WTC11 (cell line): ENCODE data around the gene TMEM81. TPM values are rescaled to one million over a fixed set of nuclear protein-coding genes. Genes with fewer than 3 reads are reported as not detected.

Source experiments
- ATAC-seq: fragments of 200-7000 bp; cut with Tn5 transposase; 2 replicates; pipeline ENCODE4 v1.10.0; 2021; ENCODE audit warnings: mild to moderate bottlenecking, moderate library complexity
- CTCF ChIA-PET: fragments of 300-600 bp; sonication (Branson Sonifier 250); formaldehyde crosslinking; loops from one replicate; lab custom pipeline; 2021; ENCODE audit warnings: antibody characterized with exemption; lab: Charles Lee
- POLR2A ChIA-PET: fragments of 350-600 bp; sonication (Branson Sonifier 250); formaldehyde crosslinking; loops from one replicate; lab custom pipeline; 2021; ENCODE audit warnings: antibody characterized with exemption; lab: Charles Lee
- DNase-seq: peaks from one replicate; pipeline ENCODE4 v3.0.0; 2021; ENCODE audit warnings: low spot score
- H3K27ac Mint-ChIP-seq: 2 replicates; pipeline ENCODE4 v1.8.0; 2021; ENCODE audit warnings: mixed read lengths
- H3K27me3 Mint-ChIP-seq: 2 replicates; pipeline ENCODE4 v1.8.0; 2021; ENCODE audit warnings: low read depth, mild to moderate bottlenecking, moderate library complexity, mixed read lengths
- H3K36me3 Mint-ChIP-seq: 2 replicates; pipeline ENCODE4 v1.8.0; 2021; ENCODE audit warnings: mixed read lengths
- H3K4me1 Mint-ChIP-seq: 2 replicates; pipeline ENCODE4 v1.8.0; 2022; ENCODE audit warnings: mixed read lengths
- H3K4me3 Mint-ChIP-seq: 2 replicates; pipeline ENCODE4 v1.8.0; 2021; ENCODE audit warnings: mild to moderate bottlenecking, moderate library complexity, mixed read lengths
- H3K9me3 Mint-ChIP-seq: 2 replicates; pipeline ENCODE4 v1.8.0; 2021; ENCODE audit warnings: mixed read lengths
- AR ChIP-seq: fragments of 250-450 bp; sonication (Bioruptor Pico); IDR thresholded peaks from 2 replicates; pipeline ENCODE4 v1.9.0; 2021; ENCODE audit warnings: mild to moderate bottlenecking
- CBFB ChIP-seq: sonication (generic); formaldehyde crosslinking; IDR thresholded peaks from 2 replicates; pipeline ENCODE4 v1.8.1; 2022; ENCODE audit warnings: mild to moderate bottlenecking, low read depth, missing genetic modification reagents
- E2F4 ChIP-seq: sonication (generic); formaldehyde crosslinking; IDR thresholded peaks from 2 replicates; pipeline ENCODE4 v1.8.1; 2022; ENCODE audit warnings: low read depth, mild to moderate bottlenecking, moderate library complexity, missing genetic modification reagents, borderline replicate concordance
- JAZF1 ChIP-seq: fragments of 250-450 bp; sonication (Bioruptor Pico); IDR thresholded peaks from 2 replicates; pipeline ENCODE4 v1.9.0; 2021; ENCODE audit warnings: moderate library complexity, mild to moderate bottlenecking, inconsistent platforms
- NR3C1 ChIP-seq: sonication (generic); formaldehyde crosslinking; conservative IDR thresholded peaks from 2 replicates; pipeline ENCODE4 v1.8.1; 2023; ENCODE audit warnings: low read depth, mild to moderate bottlenecking, missing genetic modification reagents
- PRDM15 ChIP-seq: sonication (generic); formaldehyde crosslinking; IDR thresholded peaks from 2 replicates; pipeline ENCODE4 v1.8.0; 2022; ENCODE audit warnings: missing genetic modification reagents
- PRRX2 ChIP-seq: fragments of 250-450 bp; sonication (Bioruptor Pico); IDR thresholded peaks from 2 replicates; pipeline ENCODE4 v1.8.0; 2021; ENCODE audit warnings: mild to moderate bottlenecking
- RORB ChIP-seq: fragments of 250-450 bp; sonication (Bioruptor Pico); IDR thresholded peaks from 2 replicates; pipeline ENCODE4 v1.9.0; 2021; ENCODE audit warnings: mild to moderate bottlenecking
- SOX15 ChIP-seq: fragments of 250-450 bp; sonication (Bioruptor Pico); IDR thresholded peaks from 2 replicates; pipeline ENCODE4 v1.9.0; 2021; ENCODE audit warnings: mild to moderate bottlenecking
- TP53 ChIP-seq: sonication (generic); formaldehyde crosslinking; IDR thresholded peaks from 2 replicates; pipeline ENCODE4 v1.8.1; 2023; ENCODE audit warnings: mild to moderate bottlenecking, missing genetic modification reagents
- ZNF317 ChIP-seq: sonication (generic); formaldehyde crosslinking; IDR thresholded peaks from 2 replicates; pipeline ENCODE4 v1.8.1; 2023; ENCODE audit warnings: low read depth, mild to moderate bottlenecking, moderate library complexity, missing genetic modification reagents, borderline replicate concordance
- ZNF425 ChIP-seq: fragments of 250-450 bp; sonication (Bioruptor Pico); conservative IDR thresholded peaks from 2 replicates; pipeline ENCODE4 v1.9.0; 2021; ENCODE audit warnings: mild to moderate bottlenecking
- ZNF512 ChIP-seq: sonication (generic); formaldehyde crosslinking; IDR thresholded peaks from 2 replicates; pipeline ENCODE4 v1.8.1; 2022; ENCODE audit warnings: missing genetic modification reagents, borderline replicate concordance
- ZNF532 ChIP-seq: fragments of 250-450 bp; sonication (Bioruptor Pico); IDR thresholded peaks from 2 replicates; pipeline ENCODE4 v1.9.0; 2021; ENCODE audit warnings: mild to moderate bottlenecking, borderline replicate concordance
- ZNF671 ChIP-seq: fragments of 250-450 bp; sonication (Bioruptor Pico); IDR thresholded peaks from 2 replicates; pipeline ENCODE4 v1.8.0; 2021; ENCODE audit warnings: mild to moderate bottlenecking
- ZSCAN18 ChIP-seq: fragments of 250-450 bp; sonication (Bioruptor Pico); IDR thresholded peaks from 2 replicates; pipeline ENCODE4 v2.1.2; 2022; ENCODE audit warnings: mild to moderate bottlenecking, moderate library complexity
- total RNA-seq: library from RNA; stranded (reverse); gene quantifications from 3 replicates; pipeline ENCODE4 v1.2.3, GENCODE V29; 2021

TMEM81 gene
- total RNA-seq, 1 experiment from 2014 or later: 7.5 TPM

GRCh38 chr1:205062319-205062718, 21.9 kb downstream of the TMEM81 start:
- no peak for TF ChIP-seq E2F4 (CRISPR knock-in tag)
- no peak for TF ChIP-seq AR
- TF ChIP-seq ZSCAN18 (CRISPR knock-in tag): no peak
- TF ChIP-seq ZNF532 (CRISPR knock-in tag): no peak
- TF ChIP-seq ZNF317 (CRISPR knock-in tag): no peak
- TF ChIP-seq SOX15 (CRISPR knock-in tag): no peak
- TF ChIP-seq, all 79 proteins: peak for 0
- Mint-ChIP-seq H3K4me1 (peaks cover 9% of the 10 kb centered on the region; the same call in 1 of the 2 replicates), H3K27me3 (no peaks in the 10 kb centered on the region), H3K4me3 (no peak overlapping the region), H3K36me3 (no peaks in the 10 kb centered on the region), H3K9me3 (no peaks in the 10 kb centered on the region), H3K27ac (no peak overlapping the region)
- POLR2A ChIA-PET: interaction anchor here (0.8 kb wide), 1 partner anchor 238 kb away, joined by 3 read pairs; no protein-coding TSS in a partner anchor
- DNase-seq: no peak
- CTCF ChIA-PET: interaction anchor here (0.8 to 4.7 kb wide), 45 partner anchors 10 to 496 kb away, joined by 3 to 648 read pairs (median 12); partner anchors contain the start of genes CNTN2 and TMCC2
- ATAC-seq: no peak

GRCh38 chr1:205061665-205062069, 22.6 kb downstream of the TMEM81 start:
- peak; percentile 85 for ATAC-seq
- Mint-ChIP-seq H3K36me3 (no peaks in the 10 kb centered on the region), H3K4me1 (peaks cover 9% of the 10 kb centered on the region; the same call in 1 of the 2 replicates), H3K9me3 (no peaks in the 10 kb centered on the region), H3K4me3 (no peak overlapping the region), H3K27ac (no peak overlapping the region), H3K27me3 (no peaks in the 10 kb centered on the region)
- CTCF ChIA-PET: interaction anchor here (0.6 to 4.7 kb wide), 120 partner anchors 8 to 663 kb away, joined by 3 to 648 read pairs (median 5); partner anchors contain the start of genes CNTN2, NUAK2, RBBP5 and TMCC2
- DNase-seq: peak; percentile 96
- POLR2A ChIA-PET: interaction anchor here (0.7 to 1.2 kb wide), 5 partner anchors 70 to 239 kb away, joined by 3 to 8 read pairs (median 4); partner anchors contain the start of gene TMCC2
- no peak for TF ChIP-seq PRRX2 (CRISPR knock-in tag)
- no peak for TF ChIP-seq RORB (CRISPR knock-in tag)
- no peak for TF ChIP-seq NR3C1 (CRISPR knock-in tag)
- TF ChIP-seq TP53 (CRISPR knock-in tag): no peak
- TF ChIP-seq ZNF425: no peak
- TF ChIP-seq CBFB: no peak
- no peak for TF ChIP-seq JAZF1 (CRISPR knock-in tag)
- peak; percentile 86 for TF ChIP-seq PRDM15 (CRISPR knock-in tag)
- TF ChIP-seq ZNF512 (CRISPR knock-in tag): no peak
- no peak for TF ChIP-seq ZNF671 (CRISPR knock-in tag)
